Measurements from ENCODE around the gene PSD4. TPM values are rescaled to one million over a fixed set of nuclear protein-coding genes. Genes with fewer than 3 reads are reported as not detected.

The PSD4 gene
- total and polyA plus RNA-seq, 2 experiments from 2014 or later, result 15.1 to 26.5 TPM

DNA sequence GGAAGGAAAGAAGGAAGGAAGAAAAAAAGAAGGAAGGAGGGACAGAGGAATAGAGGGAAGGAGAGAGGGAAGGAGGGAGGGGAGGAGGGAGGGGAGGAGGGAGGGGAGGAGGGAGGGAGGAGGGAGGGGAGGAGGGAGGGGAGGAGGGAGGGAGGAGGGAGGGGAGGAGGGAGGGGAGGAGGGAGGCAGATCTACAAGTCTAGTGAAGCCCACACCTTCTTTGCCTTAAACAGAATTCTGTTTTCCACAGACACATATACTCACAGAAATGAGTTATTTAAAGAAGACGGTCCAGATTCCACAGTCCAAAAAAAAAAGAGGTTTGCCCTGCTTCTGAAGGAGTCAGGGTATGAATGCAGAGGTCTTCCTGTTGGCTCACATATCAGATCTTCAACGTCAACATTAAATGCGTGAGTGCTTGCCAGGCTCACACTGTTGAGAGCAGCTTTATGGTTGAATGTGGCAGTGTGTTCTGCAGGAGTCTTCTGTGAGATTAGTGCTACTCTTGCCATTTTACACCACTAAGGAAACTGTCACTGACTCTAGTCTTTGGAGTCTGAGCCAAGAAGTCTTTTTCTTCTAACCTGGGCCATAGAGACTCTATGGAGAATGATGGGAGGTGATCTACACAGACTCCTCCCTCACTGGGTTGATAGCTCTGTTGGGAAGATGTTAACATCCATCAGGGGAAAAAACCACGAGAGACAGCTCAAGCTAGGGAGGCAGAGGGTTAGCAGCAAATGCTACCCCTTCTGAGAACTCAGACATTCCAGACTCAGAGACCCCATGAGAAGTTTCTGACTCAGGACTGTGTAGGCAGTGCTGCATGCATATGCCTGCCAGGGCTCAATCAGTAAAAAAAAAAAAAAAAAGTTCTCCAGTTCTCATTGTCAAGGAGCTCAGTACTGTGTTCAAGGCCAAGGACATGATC, 81.6 kb downstream of the PSD4 start:
- Histone ChIP-seq H3K27ac (no peak overlapping the region), H3K9me3 (ENCODE audit: low read depth) (no peaks in the 10 kb centered on the region), H3K4me2 (no peak overlapping the region), H3K4me3 (no peak overlapping the region), H3K79me2 (no peaks in the 10 kb centered on the region), H3K4me1 (ENCODE audit: insufficient read depth) (no peaks in the 10 kb centered on the region), H3K27me3 (peaks cover 3% of the 10 kb centered on the region), H4K20me1 (ENCODE audit: insufficient read depth, poor library complexity, severe bottlenecking) (no peaks in the 10 kb centered on the region), H2AFZ (no peak overlapping the region), H3K9me2 (replicated peaks; ENCODE audit: insufficient read depth) (no peaks in the 10 kb centered on the region), H3K36me3 (replicated peaks; ENCODE audit: insufficient read depth, low read depth) (no peaks in the 10 kb centered on the region)
- DNase-seq (ENCODE audit: low spot score), result no peak
- no peak for TF ChIP-seq EZH2 (IDR thresholded peaks at IDR 0.05; ENCODE audit: borderline replicate concordance)
- no peak for TF ChIP-seq EZH2phosphoT487 (IDR thresholded peaks at IDR 0.05; ENCODE audit: low read depth, severe bottlenecking, unreplicated experiment)
- TF ChIP-seq, protein P1, sequence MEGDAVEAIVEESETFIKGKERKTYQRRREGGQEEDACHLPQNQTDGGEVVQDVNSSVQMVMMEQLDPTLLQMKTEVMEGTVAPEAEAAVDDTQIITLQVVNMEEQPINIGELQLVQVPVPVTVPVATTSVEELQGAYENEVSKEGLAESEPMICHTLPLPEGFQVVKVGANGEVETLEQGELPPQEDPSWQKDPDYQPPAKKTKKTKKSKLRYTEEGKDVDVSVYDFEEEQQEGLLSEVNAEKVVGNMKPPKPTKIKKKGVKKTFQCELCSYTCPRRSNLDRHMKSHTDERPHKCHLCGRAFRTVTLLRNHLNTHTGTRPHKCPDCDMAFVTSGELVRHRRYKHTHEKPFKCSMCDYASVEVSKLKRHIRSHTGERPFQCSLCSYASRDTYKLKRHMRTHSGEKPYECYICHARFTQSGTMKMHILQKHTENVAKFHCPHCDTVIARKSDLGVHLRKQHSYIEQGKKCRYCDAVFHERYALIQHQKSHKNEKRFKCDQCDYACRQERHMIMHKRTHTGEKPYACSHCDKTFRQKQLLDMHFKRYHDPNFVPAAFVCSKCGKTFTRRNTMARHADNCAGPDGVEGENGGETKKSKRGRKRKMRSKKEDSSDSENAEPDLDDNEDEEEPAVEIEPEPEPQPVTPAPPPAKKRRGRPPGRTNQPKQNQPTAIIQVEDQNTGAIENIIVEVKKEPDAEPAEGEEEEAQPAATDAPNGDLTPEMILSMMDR (IDR thresholded peaks at IDR 0.05; ENCODE audit: poor library complexity), result no peak
- whole genome bisulfite sequencing (ENCODE audit: low lambda C conversion rate, missing lambda C conversion rate), result 60% methylated on average over 4 of the region's 4 CpGs

DNA sequence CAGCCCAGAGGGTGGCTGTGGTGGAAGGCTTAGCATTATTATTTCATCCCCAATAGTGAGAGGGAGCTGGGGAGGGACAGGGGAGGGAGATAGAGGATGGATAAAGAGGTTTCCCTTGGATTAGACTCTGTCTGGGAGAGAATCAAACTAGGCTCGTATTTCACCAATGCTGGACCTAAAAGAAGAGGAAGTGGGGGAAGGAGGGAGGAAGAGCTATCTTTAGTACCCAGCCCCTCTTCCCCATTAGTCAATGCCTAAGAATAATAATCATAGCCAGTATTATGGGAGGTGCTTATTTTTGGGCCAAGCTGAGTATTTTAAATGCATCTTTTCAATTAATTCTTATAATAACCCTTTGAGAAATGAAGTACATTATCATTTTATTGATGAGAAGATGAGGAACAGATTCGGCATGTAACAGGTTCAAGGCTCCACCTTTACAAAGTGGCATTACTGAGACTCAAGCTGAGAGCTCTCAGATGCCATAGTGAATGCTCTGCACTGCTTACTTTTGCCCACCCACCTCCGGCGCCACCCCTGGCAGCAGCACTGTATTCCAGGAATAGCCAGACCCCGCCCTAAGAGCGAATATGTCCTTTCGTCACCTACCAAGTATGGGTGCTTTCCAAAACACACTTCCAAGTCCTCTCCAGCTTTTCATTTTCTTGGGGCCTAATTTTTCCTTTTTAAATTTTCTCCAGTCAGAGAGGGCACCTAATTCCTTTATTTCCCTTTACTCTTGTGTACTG, 83.9 kb downstream of the PSD4 start:
- no peaks in the 10 kb centered on the region for H3K79me2 ChIP-seq
- H3K4me1 ChIP-seq (ENCODE audit: insufficient read depth), result no peaks in the 10 kb centered on the region
- no peaks in the 10 kb centered on the region for H3K36me3 ChIP-seq (replicated peaks; ENCODE audit: insufficient read depth, low read depth)
- H3K27ac ChIP-seq, result no peak overlapping the region
- H2AFZ ChIP-seq, result no peak overlapping the region
- WGBS (ENCODE audit: low lambda C conversion rate, missing lambda C conversion rate), result 81% methylated on average over 7 of the region's 7 CpGs
- no peaks in the 10 kb centered on the region for H3K9me3 ChIP-seq (ENCODE audit: low read depth)
- H4K20me1 ChIP-seq (ENCODE audit: insufficient read depth, poor library complexity, severe bottlenecking), result no peaks in the 10 kb centered on the region
- no peak overlapping the region for H3K4me2 ChIP-seq
- TF ChIP-seq EZH2 (IDR thresholded peaks at IDR 0.05; ENCODE audit: borderline replicate concordance), result no peak
- TF ChIP-seq EZH2phosphoT487 (IDR thresholded peaks at IDR 0.05; ENCODE audit: low read depth, severe bottlenecking, unreplicated experiment), result no peak
- TF ChIP-seq, protein P1 (IDR thresholded peaks at IDR 0.05; ENCODE audit: poor library complexity), result no peak
- H3K9me2 ChIP-seq (replicated peaks; ENCODE audit: insufficient read depth), result no peaks in the 10 kb centered on the region
- peaks cover 6% of the 10 kb centered on the region for H3K27me3 ChIP-seq
- no peak for DNase-seq (ENCODE audit: low spot score)
- no peak overlapping the region for H3K4me3 ChIP-seq

DNA sequence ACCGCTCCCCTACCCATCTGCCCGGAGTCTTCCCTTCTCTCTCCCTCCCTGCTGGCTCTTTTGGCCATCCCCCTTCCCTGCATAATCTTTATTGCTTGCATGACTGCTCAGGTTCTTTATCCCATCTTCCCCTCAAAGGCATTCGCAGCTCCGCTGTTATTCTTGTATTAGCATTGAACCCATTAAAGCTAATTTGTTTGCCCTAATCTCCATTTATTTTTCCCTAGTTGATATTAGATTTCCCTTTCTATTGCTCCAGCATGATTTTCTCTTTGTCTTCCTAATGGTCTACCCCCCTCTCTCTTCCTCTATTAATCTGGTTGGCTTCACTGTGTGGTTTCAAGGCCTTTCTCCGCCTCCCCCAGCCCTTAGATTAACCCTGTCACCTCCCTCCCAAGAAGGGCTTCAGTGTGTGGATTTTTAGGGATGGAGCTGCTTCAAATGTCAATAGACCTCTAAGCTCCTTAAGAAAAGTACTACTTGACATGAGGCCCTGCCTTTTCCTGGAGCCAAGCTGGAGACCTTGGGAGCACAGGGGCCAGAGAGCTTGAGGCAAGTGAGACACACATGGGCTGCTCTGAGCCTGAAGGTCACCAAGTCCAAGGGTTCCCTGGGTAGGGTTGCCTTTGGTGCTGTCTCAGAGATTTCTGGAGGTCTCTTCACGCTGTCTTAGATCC, 84.8 kb downstream of the PSD4 start:
- Histone ChIP-seq H3K79me2 (no peaks in the 10 kb centered on the region), H3K27ac (no peak overlapping the region), H3K4me1 (ENCODE audit: insufficient read depth) (no peaks in the 10 kb centered on the region), H4K20me1 (ENCODE audit: insufficient read depth, poor library complexity, severe bottlenecking) (no peaks in the 10 kb centered on the region), H3K9me3 (ENCODE audit: low read depth) (no peaks in the 10 kb centered on the region), H3K4me3 (no peak overlapping the region), H3K36me3 (replicated peaks; ENCODE audit: insufficient read depth, low read depth) (no peaks in the 10 kb centered on the region), H3K9me2 (replicated peaks; ENCODE audit: insufficient read depth) (no peaks in the 10 kb centered on the region), H3K4me2 (no peak overlapping the region), H3K27me3 (peaks cover 11% of the 10 kb centered on the region), H2AFZ (no peak overlapping the region)
- no peak for DNase-seq (ENCODE audit: low spot score)
- WGBS (ENCODE audit: low lambda C conversion rate, missing lambda C conversion rate), result 78% methylated on average over 6 of the region's 6 CpGs
- TF ChIP-seq EZH2 (IDR thresholded peaks at IDR 0.05; ENCODE audit: borderline replicate concordance) (no peak), EZH2phosphoT487 (IDR thresholded peaks at IDR 0.05; ENCODE audit: low read depth, severe bottlenecking, unreplicated experiment) (no peak)
- TF ChIP-seq, protein P1 (IDR thresholded peaks at IDR 0.05; ENCODE audit: poor library complexity), result no peak

Other genes with a start within 250 kb of the PSD4 start
- gene IL36G, start 196.0 kb upstream of the PSD4 start, total RNA-seq, result 0.20 TPM in 1 of 2 replicates, not detected in the other
- 1.0 TPM in 1 of 2 replicates, not detected in the other for gene IL36G, start 196.0 kb upstream of the PSD4 start, polyA plus RNA-seq
- gene IL36A, start 168.5 kb upstream of the PSD4 start, total RNA-seq, result not detected in 2 replicates
- not detected in 2 replicates for gene IL36A, start 168.5 kb upstream of the PSD4 start, polyA plus RNA-seq
- not detected in 2 replicates for gene IL36B, start 121.1 kb upstream of the PSD4 start, total RNA-seq
- gene IL36B, start 121.1 kb upstream of the PSD4 start, polyA plus RNA-seq, result not detected in 2 replicates
- 0.12 and 0.63 TPM in 2 replicates for gene IL36RN, start 114.8 kb upstream of the PSD4 start, total RNA-seq
- 0.23 and 0.49 TPM in 2 replicates for gene IL36RN, start 114.8 kb upstream of the PSD4 start, polyA plus RNA-seq
- gene IL1F10, start 106.0 kb upstream of the PSD4 start, total RNA-seq, result not detected in 2 replicates
- gene IL1F10, start 106.0 kb upstream of the PSD4 start, polyA plus RNA-seq, result not detected in 2 replicates
- 3.1 and 4.3 TPM in 2 replicates for gene IL1RN, start 46.4 kb upstream of the PSD4 start, total RNA-seq
- gene IL1RN, start 46.4 kb upstream of the PSD4 start, polyA plus RNA-seq, result 4.5 and 7.3 TPM in 2 replicates
- 0.20 TPM in 1 of 2 replicates, not detected in the other for gene PAX8, start 105.0 kb downstream of the PSD4 start, total RNA-seq
- 0.05 and 0.16 TPM in 2 replicates for gene PAX8, start 105.0 kb downstream of the PSD4 start, polyA plus RNA-seq